ENCODE measurements around the gene SAMM50. TPM values are rescaled to one million over a fixed set of nuclear protein-coding genes. Genes with fewer than 3 reads are reported as not detected.

Gene SAMM50
- total and polyA plus RNA-seq, 10 of the 15 experiments (the other 5 are each of a cell fraction or from before 2014, with no cell fraction given): 38.2 to 126 (median 62.4) TPM

GRCh38 chr22:43953988-43954785, 1.1 kb upstream of the SAMM50 start:
- no TSS peak for BruUV-seq (replicated peaks)
- intact Hi-C loops (cut with micrococcal nuclease; ENCODE audit: unreplicated experiment) (no loop called here), in situ Hi-C loops (cut with MboI) (no loop called here)
- ChIA-PET CTCF (interaction anchor here (0.7 to 1.9 kb wide), 4 partner anchors 8 to 132 kb away, joined by 3 to 17 read pairs (median 4); no protein-coding TSS in a partner anchor), POLR2A (interaction anchor here (0.6 to 1.4 kb wide), 2 partner anchors 8 to 700 kb away, joined by 4 to 6 read pairs; no protein-coding TSS in a partner anchor), SMC1A (ENCODE audit: uncharacterized antibody, unreplicated experiment) (interaction anchor here (1.3 to 2.0 kb wide), 3 partner anchors 39 to 142 kb away, joined by 3 to 6 read pairs (median 3); partner anchors contain the start of gene EFCAB6), RAD21 (ENCODE audit: unreplicated experiment) (interaction anchor here (1.1 to 2.0 kb wide), 2 partner anchors 8 to 131 kb away, joined by 3 to 8 read pairs; no protein-coding TSS in a partner anchor)
- Histone ChIP-seq H3K9me3 (replicated peaks; ENCODE audit: control insufficient read depth, insufficient read depth, low read length) (no peaks in the 10 kb centered on the region), H4K20me1 (ENCODE audit: control insufficient read depth, insufficient read depth) (no peaks in the 10 kb centered on the region), H3K9ac (ENCODE audit: control insufficient read depth, insufficient read depth, low read length) (peak overlapping the region; percentile 88), H2AFZ (ENCODE audit: control insufficient read depth, low read depth, low read length) (peak overlapping the region; percentile 85; the same call in 1 of the 2 replicates), H3K27me3 (replicated peaks in 1 of 2; ENCODE audit: control insufficient read depth in 2 of 2, insufficient read depth in 2 of 2, low read length in 1 of 2) (no peaks in the 10 kb centered on the region), H3K4me2 (ENCODE audit: control insufficient read depth, insufficient read depth) (peak overlapping the region; percentile 96), H3K36me3 (ENCODE audit: control insufficient read depth in 2 of 2, insufficient read depth in 2 of 2, low read length in 1 of 2) (no peaks in the 10 kb centered on the region), H3K4me3 (peak overlapping the region; percentile 90), H3K79me2 (ENCODE audit: control insufficient read depth, insufficient read depth, low read length) (peaks cover 32% of the 10 kb centered on the region), H3K4me1 (ENCODE audit: control insufficient read depth, insufficient read depth, low read length) (peaks cover 3% of the 10 kb centered on the region), H3K27ac (ENCODE audit: control insufficient read depth, insufficient read depth) (no peak overlapping the region)
- DNase-seq (ENCODE audit: low read depth, low spot score) (no peak), ATAC-seq (peak; percentile 7; the same call in 2 of the 3 replicates), FAIRE-seq (no peak)
- WGBS (ENCODE audit: insufficient coverage, insufficient replicate concordance, low lambda C conversion rate, missing lambda C conversion rate): 33% methylated on average over 7 of the region's 7 CpGs
- TF ChIP-seq FOXK2 (IDR thresholded peaks at IDR 0.05): no peak
- no peak for TF ChIP-seq SMAD1 (IDR thresholded peaks at IDR 0.05; ENCODE audit: low read depth, partially characterized antibody)
- TF ChIP-seq SP1 (IDR thresholded peaks at IDR 0.05; ENCODE audit: low read depth, low read length): no peak
- TF ChIP-seq BCL3 (IDR thresholded peaks at IDR 0.05; ENCODE audit: borderline replicate concordance, insufficient read depth, low read depth, low read length, poor library complexity, severe bottlenecking): no peak
- no peak for TF ChIP-seq ZBTB40 (IDR thresholded peaks at IDR 0.05; ENCODE audit: borderline replicate concordance)
- no peak for TF ChIP-seq ATF7 (IDR thresholded peaks at IDR 0.05; ENCODE audit: low read depth)
- no peak for TF ChIP-seq BHLHE40 (IDR thresholded peaks at IDR 0.05; ENCODE audit: borderline replicate concordance in 1 of 2, low read depth in 2 of 2, low read length in 1 of 2)
- TF ChIP-seq ZNF217 (IDR thresholded peaks at IDR 0.05): no peak
- no peak for TF ChIP-seq RELB (IDR thresholded peaks at IDR 0.05; ENCODE audit: low read depth)
- TF ChIP-seq SRF (IDR thresholded peaks at IDR 0.05; ENCODE audit: low read depth in 2 of 2, low read length in 2 of 2): no peak
- TF ChIP-seq RAD21 (IDR thresholded peaks at IDR 0.05; ENCODE audit: insufficient read depth, low read depth, low read length): no peak
- no peak for TF ChIP-seq CREM (IDR thresholded peaks at IDR 0.05; ENCODE audit: low read depth)
- TF ChIP-seq SIX5 (IDR thresholded peaks at IDR 0.05; ENCODE audit: low read depth, low read length, severe bottlenecking): no peak
- TF ChIP-seq MYC (IDR thresholded peaks at IDR 0.05; ENCODE audit: insufficient read depth, insufficient read length, insufficient replicate concordance, low read length, severe bottlenecking): no peak

Measured in GM12878 (cell line).